HG02870 (cell line): ENCODE data around the gene GINS2.

Experiments
- ATAC-seq: cut with Tn5 transposase; IDR thresholded peaks from one replicate; pipeline ENCODE4 v1.9.1; 2021; ENCODE audit warnings: mild to moderate bottlenecking, moderate library complexity; ENCODE audit not compliant: unreplicated experiment

The GINS2 gene

GRCh38 chr16:85670840-85671239 lies 17.9 kb downstream of the GINS2 start:
- no peak for ATAC-seq

DNA sequence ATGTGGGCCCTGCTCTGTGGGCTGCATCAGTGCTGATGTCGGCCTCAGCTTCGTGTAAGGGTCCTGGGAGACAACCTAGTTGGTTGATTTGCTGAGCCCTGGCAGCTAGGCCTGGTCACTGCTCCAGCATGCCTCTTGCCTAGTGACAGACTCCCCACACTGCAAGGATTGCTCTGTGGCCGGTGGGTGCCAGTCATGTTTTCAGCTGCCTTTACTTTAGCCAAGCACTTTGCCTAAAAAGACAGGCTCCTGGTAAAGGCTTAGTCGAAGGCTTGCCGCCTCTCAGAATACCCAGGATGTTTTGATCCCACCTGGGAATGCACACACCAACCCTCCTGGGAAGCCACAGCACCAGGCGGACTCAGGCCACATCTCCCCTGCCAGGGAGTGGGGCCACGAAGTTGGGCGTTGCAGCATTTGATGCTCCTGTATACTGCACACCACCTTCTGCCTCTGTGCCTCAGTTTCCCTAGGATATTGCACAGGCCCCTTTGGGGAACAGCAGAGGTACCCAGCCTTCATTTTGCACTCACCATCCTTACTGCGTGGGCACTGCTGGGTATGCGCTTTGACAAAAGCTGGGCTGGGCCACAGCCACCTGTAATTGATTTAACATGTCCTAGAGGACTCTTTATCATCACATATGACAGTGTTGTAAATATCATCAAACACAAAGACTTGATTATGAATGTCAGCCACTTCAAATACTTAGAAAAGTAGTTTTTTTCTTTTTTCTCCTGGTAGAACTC lies 19.9 kb downstream of the GINS2 start:
- ATAC-seq, result no peak

DNA sequence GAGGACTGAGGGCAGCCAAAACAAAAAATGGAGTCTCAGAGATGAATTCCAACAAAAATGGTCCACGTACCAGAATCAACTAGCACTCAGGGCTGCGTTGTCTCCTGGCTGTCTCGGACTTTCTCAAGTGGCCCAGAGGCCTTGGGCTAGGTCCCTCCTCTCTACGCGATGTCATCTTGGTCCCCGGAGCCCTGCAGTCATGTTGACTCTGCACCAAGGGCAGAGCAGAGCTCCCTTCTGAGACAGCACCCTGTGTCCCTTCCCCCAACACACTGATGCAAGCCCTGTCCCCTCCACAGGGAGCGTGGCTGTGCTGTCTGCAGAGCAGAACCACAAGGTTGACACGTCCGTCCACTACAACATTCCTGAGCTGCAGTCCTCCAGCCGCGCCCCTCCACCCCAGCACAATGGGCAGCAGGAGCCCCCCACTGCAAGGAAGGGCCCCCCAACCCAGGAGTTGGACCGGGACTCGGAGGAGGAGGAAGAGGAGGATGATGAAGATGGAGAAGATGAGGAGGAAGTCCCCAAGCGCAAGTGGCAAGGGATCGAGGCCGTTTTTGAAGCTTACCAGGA lies 20.8 kb downstream of the GINS2 start:
- ATAC-seq, result no peak

GRCh38 chr16:85667261-85667660 lies 21.5 kb downstream of the GINS2 start:
- ATAC-seq, result no peak

- ATAC-seq, result no peak
Observed at GRCh38 chr16:85665929-85666328, 22.8 kb downstream of the GINS2 start.

- no peak for ATAC-seq
Observed at GRCh38 chr16:85665373-85665740, 23.4 kb downstream of the GINS2 start.

DNA sequence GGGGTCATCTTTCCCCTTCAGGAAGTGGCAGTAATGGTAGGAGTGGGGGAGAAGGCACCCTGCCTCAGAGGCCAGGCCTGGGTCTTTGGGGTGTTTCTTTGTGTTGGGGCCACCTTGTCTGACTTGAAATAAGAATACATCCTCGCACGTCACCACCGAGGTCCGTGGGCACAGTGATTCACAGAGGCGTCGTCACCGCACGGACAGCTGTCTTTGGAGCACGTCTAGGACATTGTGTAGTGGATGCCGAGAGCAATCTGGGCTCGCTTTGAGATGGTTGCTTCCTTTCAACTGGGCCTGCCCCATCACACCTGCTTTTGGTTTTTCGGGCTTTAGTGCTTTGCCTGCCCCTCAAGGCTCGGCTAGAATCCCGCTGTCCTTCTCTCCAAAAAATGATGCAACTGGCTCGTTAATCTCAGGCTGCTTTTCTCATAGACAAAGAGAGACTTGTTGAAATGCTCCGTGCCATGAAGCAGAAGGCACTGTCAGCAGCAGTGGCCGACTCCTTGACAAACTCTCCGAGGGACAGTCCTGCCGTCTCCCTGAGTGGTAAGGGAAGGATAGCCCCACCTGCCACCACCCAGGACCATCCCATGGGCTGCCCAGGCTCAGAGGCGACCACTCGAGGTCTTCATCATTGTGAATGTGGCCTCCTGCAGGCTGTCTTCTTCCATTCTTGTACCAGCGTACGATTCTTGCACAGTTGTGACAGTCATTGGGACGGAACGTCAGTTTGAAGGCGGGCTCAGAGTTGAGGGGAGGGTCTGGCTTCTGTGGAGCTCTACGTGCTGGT lies 24.0 kb downstream of the GINS2 start:
- no peak for ATAC-seq

DNA sequence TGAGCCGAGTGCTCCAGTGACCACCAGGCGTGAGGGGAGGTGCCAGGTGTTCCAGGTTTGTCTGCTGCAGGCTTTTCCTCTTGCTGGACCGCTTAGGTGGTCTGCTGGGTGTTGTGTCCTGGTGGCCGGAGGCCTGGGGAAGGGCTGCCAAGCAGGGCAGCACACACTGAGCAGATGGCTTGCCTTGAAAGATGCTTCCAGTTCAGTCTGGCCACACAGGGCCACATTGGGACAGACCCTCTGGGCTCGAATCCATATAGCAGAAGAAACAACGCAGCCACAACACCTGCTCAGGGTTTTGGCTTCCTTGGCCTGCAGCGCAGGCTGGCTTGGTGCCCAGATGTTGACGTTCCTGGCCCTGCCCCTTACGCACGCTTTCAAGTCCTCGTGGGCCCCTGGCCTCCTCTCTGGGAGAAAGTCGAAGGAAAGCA lies 24.8 kb downstream of the GINS2 start:
- ATAC-seq, result no peak

- no peak for ATAC-seq
Observed at GRCh38 chr16:85662976-85663830, 25.6 kb downstream of the GINS2 start.

DNA sequence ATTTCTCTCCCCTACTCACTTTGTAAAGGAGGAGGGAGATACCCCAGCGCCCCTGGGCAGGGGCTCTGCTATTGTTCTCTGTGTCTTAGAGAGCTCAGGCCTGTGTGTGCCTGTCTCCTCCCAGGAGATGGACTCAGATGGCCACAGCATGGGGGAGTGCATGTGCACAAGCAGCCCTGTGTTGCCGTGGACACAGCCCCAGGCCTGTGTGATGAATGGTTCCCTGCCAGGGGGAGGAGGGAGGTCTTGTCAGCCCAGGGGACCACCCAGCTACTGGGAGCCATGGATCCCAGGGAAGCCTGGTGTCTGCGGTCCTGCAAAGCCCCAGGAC lies 26.3 kb downstream of the GINS2 start:
- ATAC-seq, result no peak

DNA sequence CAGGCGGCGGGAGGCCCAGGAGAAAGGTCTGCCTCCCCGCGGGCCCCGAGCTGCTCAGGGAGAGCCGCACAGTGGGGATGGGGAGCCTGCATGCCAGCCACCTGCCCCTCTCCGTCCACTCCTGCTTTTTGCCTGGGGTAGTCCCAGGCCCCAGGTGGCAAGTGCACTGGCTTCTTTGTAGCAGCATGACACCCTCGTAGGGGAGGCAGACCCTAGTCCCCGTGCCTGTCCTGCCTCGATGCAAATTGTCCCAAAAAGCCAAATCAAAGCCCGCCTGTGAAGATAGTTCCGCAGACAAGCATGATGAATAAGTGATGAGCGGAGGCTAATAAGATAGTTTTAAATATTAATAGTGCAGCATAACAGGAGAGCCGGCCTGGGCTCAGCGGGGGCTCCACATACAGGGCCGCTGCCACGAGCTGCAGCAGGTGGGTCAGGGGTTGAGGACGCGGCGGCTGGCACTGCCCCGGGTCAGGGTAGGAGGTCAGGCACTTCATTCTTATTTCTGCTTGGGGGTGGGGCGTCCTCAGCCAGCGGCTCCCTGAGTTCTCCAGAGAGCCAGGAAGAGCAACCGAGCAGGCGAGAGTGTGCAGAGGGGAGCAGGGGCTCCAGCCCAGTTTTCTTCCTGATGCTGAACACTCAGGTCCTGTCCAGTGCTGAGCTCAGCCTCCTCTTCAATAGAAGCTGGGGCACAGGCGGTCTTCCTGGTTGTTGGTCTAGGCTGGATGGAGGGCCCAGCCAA lies 26.8 kb downstream of the GINS2 start:
- ATAC-seq, result no peak

DNA sequence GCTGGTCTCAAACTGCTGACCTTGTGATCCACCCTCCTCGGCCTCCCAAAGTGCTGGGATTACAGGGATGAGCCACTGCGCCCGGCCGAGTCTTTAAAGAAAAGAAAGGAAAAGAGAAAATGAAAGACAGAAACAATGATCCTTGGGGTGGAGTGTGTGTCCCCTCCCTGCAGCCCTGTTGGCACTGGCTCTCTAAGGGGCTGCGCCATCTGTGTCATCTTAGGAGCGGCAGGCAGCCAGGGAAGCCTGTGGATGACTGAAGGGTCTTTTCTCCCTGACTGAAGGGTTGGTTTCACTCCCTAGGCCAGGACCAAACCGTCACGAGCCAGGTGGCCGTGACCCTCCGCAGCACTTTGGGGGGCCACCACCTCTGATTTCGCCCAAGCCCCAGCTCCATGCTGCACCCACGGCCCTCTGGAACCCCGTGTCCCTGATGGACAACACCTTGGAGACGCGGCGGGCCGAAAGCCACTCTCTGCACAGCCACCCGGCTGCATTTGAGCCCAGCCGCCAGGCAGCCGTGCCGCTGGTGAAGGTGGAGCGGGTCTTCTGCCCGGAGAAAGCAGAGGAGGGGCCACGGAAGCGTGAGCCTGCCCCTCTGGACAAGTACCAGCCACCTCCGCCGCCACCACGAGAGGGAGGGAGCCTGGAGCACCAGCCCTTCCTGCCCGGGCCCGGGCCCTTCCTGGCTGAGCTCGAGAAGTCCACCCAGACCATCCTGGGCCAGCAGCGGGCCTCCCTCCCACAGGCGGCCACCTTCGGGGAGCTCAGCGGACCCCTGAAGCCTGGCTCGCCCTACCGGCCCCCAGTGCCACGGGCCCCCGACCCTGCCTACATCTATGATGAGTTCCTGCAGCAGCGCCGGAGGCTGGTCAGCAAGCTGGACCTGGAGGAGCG lies 27.7 kb downstream of the GINS2 start:
- no peak for ATAC-seq

- ATAC-seq, result no peak
Observed at GRCh38 chr16:85659805-85660511, 28.8 kb downstream of the GINS2 start.

- ATAC-seq, result no peak
Observed at GRCh38 chr16:85659336-85659735, 29.4 kb downstream of the GINS2 start.

DNA sequence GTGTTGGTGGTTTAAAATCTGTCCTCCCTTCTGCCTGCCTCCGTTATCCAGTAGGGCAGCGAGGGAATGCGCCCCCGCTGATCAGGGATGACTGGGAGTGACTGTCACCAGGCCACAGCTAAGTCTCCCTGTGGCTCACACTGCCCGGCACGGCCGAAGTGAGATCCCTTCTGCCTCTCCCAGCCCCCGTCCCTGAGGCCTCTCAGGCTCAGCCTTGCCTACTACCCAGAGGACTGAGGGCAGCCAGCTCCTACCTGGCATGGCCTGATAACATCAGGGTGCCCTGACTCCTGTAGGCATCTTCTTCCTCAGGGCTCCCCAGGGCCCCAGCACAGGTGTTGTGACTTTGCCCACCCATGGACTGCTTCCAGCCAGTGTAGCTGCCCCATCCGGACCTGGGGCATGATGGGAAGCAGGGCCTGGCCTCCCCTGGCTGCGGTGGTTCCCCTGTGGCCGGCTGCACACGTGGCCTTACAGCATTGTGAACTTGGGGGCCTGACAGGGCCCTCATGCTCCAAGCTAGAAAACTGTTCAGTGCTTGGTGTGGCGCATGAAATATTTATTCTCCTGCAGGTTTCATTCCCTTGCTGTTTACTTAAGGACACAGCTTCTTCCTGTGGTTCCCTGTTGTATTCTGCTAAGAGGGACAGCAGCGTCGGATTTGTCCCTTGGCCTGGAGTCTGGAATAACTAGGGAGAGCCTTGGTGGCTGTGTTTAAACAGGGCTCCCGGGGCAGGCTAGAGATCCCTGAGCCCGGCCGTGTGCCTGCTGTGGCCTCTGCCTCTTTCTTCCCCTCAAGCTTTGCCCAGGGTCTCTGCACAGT lies 30.0 kb downstream of the GINS2 start:
- no peak for ATAC-seq

DNA sequence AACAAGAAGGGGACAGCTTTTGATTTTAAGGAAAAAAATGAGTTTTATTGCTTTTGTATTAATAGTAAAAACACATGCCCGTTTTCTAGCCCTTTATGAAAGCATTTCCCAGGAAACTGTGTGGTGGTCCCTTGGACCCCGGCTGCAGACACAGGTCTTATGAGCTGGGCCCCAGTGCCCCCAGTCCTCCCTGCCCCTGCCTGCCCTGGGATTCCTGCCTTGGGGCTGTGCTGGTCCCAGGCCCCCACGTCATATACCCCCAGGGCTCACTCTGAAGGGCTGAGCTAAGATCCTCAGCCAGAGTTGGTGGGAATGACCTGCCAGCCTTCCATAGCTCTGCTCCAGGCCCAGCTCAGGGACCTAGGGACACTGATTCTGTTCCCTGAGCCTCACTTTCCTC lies 30.8 kb downstream of the GINS2 start:
- ATAC-seq, result no peak

DNA sequence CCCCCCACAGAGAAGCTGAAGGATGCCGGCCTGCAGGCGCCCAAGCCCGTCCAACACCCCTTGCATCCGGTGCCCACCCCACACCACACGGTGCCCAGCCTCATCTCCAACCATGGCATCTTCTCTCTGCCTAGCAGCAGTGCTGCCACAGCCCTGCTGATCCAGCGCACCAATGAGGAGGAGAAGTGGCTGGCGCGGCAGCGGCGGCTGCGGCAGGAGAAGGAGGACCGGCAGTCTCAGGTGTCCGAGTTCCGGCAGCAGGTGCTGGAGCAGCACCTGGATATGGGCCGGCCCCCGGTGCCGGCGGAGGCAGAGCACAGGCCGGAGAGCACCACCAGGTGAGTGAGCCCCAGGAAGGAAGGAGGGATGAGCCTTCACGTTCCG lies 31.5 kb downstream of the GINS2 start:
- ATAC-seq, result no peak
